ENCODE data around the gene FTO.

FTO gene

DNA sequence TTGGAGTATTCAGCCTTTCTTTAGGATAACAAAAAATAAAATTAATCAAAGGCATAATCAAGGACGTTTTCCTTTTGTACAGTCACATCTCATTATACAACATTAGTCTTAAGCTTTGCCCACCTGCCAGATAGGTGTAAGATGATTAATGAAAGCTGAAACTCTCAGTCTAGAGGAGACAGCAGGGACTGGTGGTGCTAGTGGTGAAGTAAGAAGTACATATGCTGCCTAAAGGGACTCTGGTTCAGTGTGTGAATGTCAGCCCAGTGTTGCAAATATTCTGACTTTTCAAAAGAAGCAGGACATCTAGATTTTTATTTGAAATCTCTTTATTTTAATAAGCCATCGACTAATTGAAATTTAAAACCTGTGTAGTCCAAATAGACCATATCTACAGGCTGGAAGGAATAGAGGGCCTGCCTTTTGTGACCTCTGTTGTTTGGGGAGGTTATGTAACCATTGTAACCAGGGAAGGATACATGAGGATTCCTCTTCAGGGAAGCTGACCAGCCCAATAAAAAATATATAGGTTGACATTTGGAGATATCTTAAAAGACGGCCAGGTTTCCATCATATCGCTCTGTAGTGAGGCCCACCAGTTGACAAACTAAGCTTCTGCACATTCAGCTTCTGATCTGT lies 54.1 kb downstream of the FTO start:
- Mint-ChIP-seq H3K4me3 (no peak overlapping the region), H3K27ac (no peak overlapping the region), H3K4me1 (peaks cover 9% of the 10 kb centered on the region), H3K27me3 (no peaks in the 10 kb centered on the region), H3K9me3 (no peaks in the 10 kb centered on the region)
- no peak for DNase-seq
- no peak for ATAC-seq

DNA sequence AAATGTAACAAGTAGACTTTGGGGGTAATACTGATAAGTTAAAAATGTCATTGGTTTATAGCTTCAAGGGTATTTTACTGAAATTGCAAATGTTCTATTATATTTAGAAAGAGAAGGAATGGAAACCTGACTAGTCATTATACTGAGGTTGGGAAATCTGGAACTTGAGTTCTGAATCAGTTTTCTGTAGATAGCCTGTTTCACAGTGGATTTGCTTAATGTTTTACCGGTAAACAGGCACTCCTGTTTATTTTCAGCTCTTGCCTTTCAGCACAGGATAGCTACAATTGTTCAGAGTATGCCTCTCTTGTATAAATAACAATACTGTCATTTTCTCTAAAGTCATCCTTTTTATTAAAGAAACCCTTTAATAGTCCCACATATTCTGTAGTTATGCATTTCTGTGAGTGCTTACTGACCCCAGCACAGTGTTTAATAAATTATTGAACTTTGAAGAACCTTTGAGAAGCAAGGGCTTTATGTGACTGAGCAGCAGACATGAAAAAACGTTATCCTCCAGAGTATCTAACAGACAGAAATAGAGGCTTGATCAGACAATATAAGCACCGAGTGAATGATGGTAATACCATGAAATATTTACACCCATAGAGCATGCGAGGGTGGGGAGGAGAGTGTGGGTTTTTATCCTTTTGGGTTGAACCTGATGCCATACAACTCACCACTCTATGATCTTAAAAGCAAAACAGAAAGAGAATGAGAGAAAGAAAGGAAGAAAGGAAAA lies 58.2 kb downstream of the FTO start:
- ATAC-seq (no peak), DNase-seq (no peak)
- H3K9me3 Mint-ChIP-seq, result no peaks in the 10 kb centered on the region
- H3K27me3 Mint-ChIP-seq, result no peaks in the 10 kb centered on the region
- H3K27ac Mint-ChIP-seq, result no peak overlapping the region
- H3K4me3 Mint-ChIP-seq, result no peak overlapping the region
- peaks cover 18% of the 10 kb centered on the region for H3K4me1 Mint-ChIP-seq

DNA sequence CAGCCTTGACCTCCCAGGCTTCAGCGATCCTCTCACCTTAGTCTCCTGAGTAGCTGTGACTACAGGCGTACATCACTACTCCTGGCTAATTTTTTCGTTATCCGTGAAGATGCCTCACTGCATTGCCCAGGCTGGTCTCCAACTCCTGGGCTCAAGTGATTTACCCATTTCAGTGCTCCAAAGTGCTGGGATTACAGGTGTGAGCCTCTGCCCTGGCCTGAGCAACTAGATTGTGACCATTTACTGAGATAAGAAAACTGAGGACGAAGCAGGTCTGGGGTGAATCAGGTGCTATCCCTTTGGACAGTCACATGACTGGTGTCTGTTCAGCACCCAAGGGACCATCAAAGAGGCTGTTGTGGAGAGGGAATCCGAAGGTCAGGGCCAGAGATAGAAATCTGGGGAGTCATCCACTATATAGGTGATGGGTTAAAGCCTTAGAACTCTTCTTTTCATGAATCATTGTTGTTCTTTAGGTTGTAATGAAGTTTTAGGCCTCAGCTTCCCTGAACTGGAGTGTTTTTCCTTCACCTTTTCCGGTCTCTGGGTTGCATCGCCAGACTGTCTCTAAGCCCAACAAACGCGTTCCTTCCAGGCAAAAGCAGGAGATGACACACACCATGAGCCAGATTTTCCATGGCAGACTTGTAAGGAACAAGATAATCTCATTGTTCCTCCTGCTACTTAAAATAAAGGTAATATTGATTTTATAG lies 62.5 kb downstream of the FTO start:
- no peaks in the 10 kb centered on the region for H3K9me3 Mint-ChIP-seq
- H3K4me1 Mint-ChIP-seq, result peaks cover 21% of the 10 kb centered on the region
- peak overlapping the region in 1 of 2 donors; percentile 51 for H3K27ac Mint-ChIP-seq
- no peak for DNase-seq
- no peak overlapping the region for H3K4me3 Mint-ChIP-seq
- ATAC-seq, result no peak
- H3K27me3 Mint-ChIP-seq, result no peaks in the 10 kb centered on the region

DNA sequence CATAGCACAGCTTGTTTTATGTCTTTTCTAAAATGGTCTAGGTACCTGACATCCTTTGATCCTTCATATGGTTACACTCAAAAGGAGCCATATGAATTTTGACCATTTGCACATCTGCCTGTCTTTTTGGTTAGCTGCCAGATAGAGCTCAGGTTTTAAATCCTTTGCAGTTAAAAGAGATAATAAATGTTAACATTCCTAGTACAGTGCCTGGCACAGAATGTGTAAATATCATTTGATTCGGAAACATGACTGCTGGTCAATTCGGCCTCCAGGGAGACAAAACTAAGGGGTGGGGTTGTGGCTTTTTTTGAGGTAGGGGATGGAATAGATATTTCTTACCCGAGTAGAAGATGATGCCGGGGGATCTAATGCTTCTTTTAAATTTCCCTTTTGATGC lies 64.2 kb downstream of the FTO start:
- H3K9me3 Mint-ChIP-seq, result no peaks in the 10 kb centered on the region
- peaks cover 16% of the 10 kb centered on the region for H3K4me1 Mint-ChIP-seq
- H3K27me3 Mint-ChIP-seq, result no peaks in the 10 kb centered on the region
- ATAC-seq, result no peak
- H3K4me3 Mint-ChIP-seq, result no peak overlapping the region
- no peak overlapping the region for H3K27ac Mint-ChIP-seq
- DNase-seq, result no peak

DNA sequence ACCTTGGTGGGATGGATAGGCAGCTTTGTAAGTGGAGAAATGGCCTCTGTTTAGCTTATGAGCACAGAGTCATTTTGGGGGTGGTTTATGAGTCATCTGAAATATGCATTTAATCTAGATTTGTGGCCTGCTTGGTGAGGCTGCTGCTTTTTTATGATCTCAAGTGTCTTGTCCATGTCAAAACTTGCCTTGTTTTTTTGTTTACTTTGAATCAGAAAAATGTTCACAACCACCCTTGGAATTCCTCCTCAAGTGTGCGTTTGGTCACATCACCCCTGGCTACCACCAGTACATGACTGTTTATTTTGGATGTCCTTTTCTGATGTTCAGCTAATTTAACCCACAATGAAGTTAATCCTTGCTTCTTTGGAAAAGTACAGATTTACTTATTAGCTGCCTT lies 64.6 kb downstream of the FTO start:
- DNase-seq (no peak), ATAC-seq (peak; percentile 85)
- Mint-ChIP-seq H3K27ac (no peak overlapping the region), H3K27me3 (no peaks in the 10 kb centered on the region), H3K9me3 (no peaks in the 10 kb centered on the region), H3K4me1 (peaks cover 16% of the 10 kb centered on the region), H3K4me3 (no peak overlapping the region)

DNA sequence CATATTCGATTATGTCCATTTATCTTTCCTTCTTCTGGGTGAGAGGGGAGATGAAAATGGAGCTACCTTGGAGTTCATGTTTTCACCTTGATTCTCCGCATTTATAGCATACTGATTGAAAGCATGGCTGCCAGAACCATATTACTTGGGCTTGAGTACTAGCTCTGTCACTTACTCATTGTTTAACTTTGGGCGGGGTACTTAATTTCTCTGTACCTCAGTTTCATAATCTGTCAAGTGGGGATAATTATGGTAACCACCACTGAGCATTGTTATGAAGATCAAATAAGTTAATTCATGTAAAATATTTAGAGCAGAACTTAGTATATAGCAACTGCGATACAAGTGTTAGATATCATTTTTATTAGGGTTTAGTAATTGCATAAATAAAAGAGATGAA lies 65.2 kb downstream of the FTO start:
- Mint-ChIP-seq H3K27ac (no peak overlapping the region), H3K27me3 (no peaks in the 10 kb centered on the region)

DNA sequence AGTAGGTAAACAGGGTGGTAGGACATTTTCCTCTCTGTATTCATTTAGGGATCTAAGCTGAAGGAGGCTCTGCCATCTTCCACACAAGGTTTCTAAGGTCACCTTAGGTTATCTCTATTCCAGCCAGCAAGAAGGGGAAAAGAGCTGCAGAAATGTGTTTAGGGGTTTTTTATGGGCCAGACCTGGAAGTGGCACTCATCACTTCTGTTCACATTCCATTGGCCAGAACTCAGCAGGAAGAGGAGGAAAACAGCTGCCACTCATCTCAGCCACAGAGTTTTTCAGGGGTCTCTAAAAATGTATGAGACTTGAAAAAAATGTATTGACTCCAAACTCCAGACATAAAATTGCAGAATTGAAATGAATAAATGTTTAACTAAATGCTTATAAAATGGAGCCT lies 65.8 kb downstream of the FTO start:
- Mint-ChIP-seq H3K9me3 (no peaks in the 10 kb centered on the region), H3K4me1 (peaks cover 8% of the 10 kb centered on the region), H3K27ac (no peak overlapping the region), H3K4me3 (no peak overlapping the region), H3K27me3 (no peaks in the 10 kb centered on the region)
- no peak for ATAC-seq
- DNase-seq, result no peak

More for the DNA sequence above, 65.2 kb downstream of the FTO start:
- ATAC-seq (no peak), DNase-seq (no peak)
- Mint-ChIP-seq H3K9me3 (no peaks in the 10 kb centered on the region), H3K4me3 (no peak overlapping the region), H3K4me1 (peaks cover 10% of the 10 kb centered on the region)

GRCh38 chr16:53770641-53771040 lies 66.7 kb downstream of the FTO start:
- Mint-ChIP-seq H3K27ac (no peak overlapping the region), H3K4me3 (no peak overlapping the region), H3K9me3 (no peaks in the 10 kb centered on the region), H3K4me1 (peaks cover 15% of the 10 kb centered on the region), H3K27me3 (no peaks in the 10 kb centered on the region)
- DNase-seq (no peak), ATAC-seq (no peak)

GRCh38 chr16:53771655-53772497 lies 67.9 kb downstream of the FTO start:
- no peak overlapping the region for H3K4me3 Mint-ChIP-seq
- no peaks in the 10 kb centered on the region for H3K27me3 Mint-ChIP-seq
- H3K9me3 Mint-ChIP-seq, result no peaks in the 10 kb centered on the region
- no peak overlapping the region for H3K27ac Mint-ChIP-seq
- peaks cover 22% of the 10 kb centered on the region for H3K4me1 Mint-ChIP-seq
- DNase-seq (no peak), ATAC-seq (no peak)

- no peak for DNase-seq
- peaks cover 18% of the 10 kb centered on the region for H3K4me1 Mint-ChIP-seq
- H3K27ac Mint-ChIP-seq, result no peak overlapping the region
- no peak for ATAC-seq
- H3K9me3 Mint-ChIP-seq, result no peaks in the 10 kb centered on the region
- no peaks in the 10 kb centered on the region for H3K27me3 Mint-ChIP-seq
- no peak overlapping the region for H3K4me3 Mint-ChIP-seq
Measured at GRCh38 chr16:53773150-53773846, 69.3 kb downstream of the FTO start.

GRCh38 chr16:53773881-53774280 lies 69.9 kb downstream of the FTO start:
- Mint-ChIP-seq H3K4me3 (no peak overlapping the region), H3K27ac (no peak overlapping the region), H3K27me3 (no peaks in the 10 kb centered on the region), H3K4me1 (peaks cover 14% of the 10 kb centered on the region), H3K9me3 (no peaks in the 10 kb centered on the region)
- ATAC-seq, result no peak
- DNase-seq, result no peak

DNA sequence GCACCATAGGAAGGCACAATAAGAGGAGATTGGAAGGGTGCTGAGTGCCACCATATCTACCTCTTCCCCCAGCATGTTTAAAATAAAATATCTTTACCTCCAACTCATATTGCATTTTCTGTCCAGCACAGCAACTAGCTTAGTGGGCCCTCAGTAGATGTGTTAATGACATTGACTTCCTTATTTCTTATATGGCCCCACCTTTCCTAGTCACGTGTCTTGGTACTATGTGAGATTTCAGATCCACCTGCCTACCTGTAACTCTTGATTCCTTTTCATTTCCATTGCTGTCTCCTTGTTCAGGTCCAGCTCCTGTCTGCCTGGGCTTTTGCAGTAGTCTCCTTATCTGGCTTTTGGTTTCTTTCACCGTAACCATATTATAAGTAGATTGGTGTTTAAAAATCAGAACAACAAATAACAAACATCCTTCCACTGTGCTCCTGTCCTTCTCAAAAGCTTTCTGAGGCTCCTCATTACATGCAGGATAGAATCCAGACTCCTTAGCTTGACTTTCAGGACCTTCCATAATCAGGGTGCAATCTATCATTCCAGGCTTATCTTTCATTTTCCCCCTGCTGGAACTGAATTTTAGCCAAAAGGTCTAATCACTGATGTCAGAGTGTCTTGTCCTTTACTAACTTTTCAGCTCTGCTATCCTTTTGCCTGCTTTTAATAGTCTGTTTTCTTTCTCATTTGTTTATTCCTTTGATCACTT lies 71.3 kb downstream of the FTO start:
- H3K27me3 Mint-ChIP-seq, result no peaks in the 10 kb centered on the region
- H3K27ac Mint-ChIP-seq, result no peak overlapping the region
- DNase-seq (no peak), ATAC-seq (no peak)
- H3K4me1 Mint-ChIP-seq, result peaks cover 20% of the 10 kb centered on the region
- H3K4me3 Mint-ChIP-seq, result no peak overlapping the region
- no peaks in the 10 kb centered on the region for H3K9me3 Mint-ChIP-seq

- Mint-ChIP-seq H3K9me3 (no peaks in the 10 kb centered on the region), H3K27ac (no peak overlapping the region), H3K4me3 (no peak overlapping the region), H3K4me1 (peaks cover 24% of the 10 kb centered on the region), H3K27me3 (no peaks in the 10 kb centered on the region)
- DNase-seq (no peak), ATAC-seq (no peak)
Measured at GRCh38 chr16:53775821-53776431, 72.0 kb downstream of the FTO start.

DNA sequence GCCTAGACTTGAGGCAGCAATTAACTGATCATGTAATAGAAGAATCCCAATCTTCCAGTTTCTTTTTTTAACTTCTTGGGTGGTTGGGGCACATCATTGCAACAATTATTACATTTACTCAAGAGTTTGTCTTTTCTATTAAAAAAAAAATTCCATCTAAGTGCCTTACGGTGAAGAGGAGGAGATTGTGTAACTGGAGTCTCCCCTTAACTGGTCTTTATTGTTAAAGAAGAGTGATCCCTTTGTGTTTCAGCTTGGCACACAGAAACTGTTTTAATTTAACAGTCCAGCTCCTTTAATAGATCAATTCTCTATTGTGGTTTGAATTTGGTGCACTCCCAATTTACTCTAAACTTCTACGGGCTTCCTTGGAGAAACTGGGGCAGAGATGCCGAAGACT lies 75.2 kb downstream of the FTO start:
- Mint-ChIP-seq H3K4me3 (no peak overlapping the region), H3K27ac (no peak overlapping the region), H3K4me1 (peaks cover 37% of the 10 kb centered on the region), H3K9me3 (no peaks in the 10 kb centered on the region), H3K27me3 (no peaks in the 10 kb centered on the region)
- ATAC-seq, result no peak
- no peak for DNase-seq
